K562 (cell line): ENCODE results near the gene SLC22A16. TPM values are rescaled to one million over a fixed set of nuclear protein-coding genes. Genes with fewer than 3 reads are reported as not detected.

Experiments
- ATAC-seq: fragments of 200-7000 bp; cut with Tn5 transposase; 3 replicates; pipeline ENCODE4 v1.9.1; 2020; ENCODE audit warnings: moderate library complexity
- BruUV-seq: library from RNA; stranded (reverse); fragments of 400-500 nt; replicated peaks from 2 replicates; lab custom pipeline; 2021; lab: Mats Ljungman, UMichigan
- CTCF ChIA-PET: fragments of 300-600 bp; formaldehyde crosslinking; extraction: SDS; loops from one replicate; lab custom pipeline; 2021; ENCODE audit warnings: low intra/inter-chr PET ratio; lab: Yijun Ruan, JAX
- POLR2A ChIA-PET: fragments of 300-600, 350-650 bp; sonication (Branson Sonifier 250); formaldehyde crosslinking; extraction: SDS; loops from one replicate; lab custom pipeline; 2021; ENCODE audit warnings: antibody characterized with exemption, inconsistent platforms; lab: Yijun Ruan, JAX
- DNase-seq, 4 experiments: peaks; one replicate each; pipeline versions ENCODE4 v3.0.0 to v3.0.0-alpha.2; 2011 to 2018; ENCODE audit warnings: low spot score in 3 of 4, mixed read lengths in 3 of 4; ENCODE audit errors: extremely low read depth in 1 of 4
- FAIRE-seq: peaks from 2 replicates; lab custom pipeline; 2011; peaks lifted over from hg19 to GRCh38; lab: Jason Lieb, UNC
- H2AFZ ChIP-seq: 2 replicates; pipeline ENCODE4 v1.6.0; 2011; ENCODE audit warnings: low read depth, low read length, control low read depth, inconsistent platforms
- H3K27ac ChIP-seq: fragments of 200-600 bp; 3 replicates; pipeline ENCODE4 v1.8.0; 2011; ENCODE audit warnings: low read depth, mild to moderate bottlenecking, control low read depth, inconsistent platforms, low read length, moderate library complexity, mixed read lengths; ENCODE audit errors: extremely low read depth
- H3K27me3 ChIP-seq, 2 experiments: fragments of 300-600 bp in 1 of 2; 2 replicates in 1 of 2; 3 replicates in 1 of 2; pipeline versions ENCODE4 v1.6.0 to v1.8.0; 2011; ENCODE audit warnings: inconsistent platforms in 2 of 2, low read length in 2 of 2, mild to moderate bottlenecking in 1 of 2, mixed read lengths in 1 of 2, moderate library complexity in 1 of 2; ENCODE audit not compliant: control insufficient read depth in 2 of 2, insufficient read depth in 2 of 2
- H3K36me3 ChIP-seq: fragments of 300-600 bp; 3 replicates; pipeline ENCODE4 v1.8.0; 2011; ENCODE audit warnings: mild to moderate bottlenecking, low read length, inconsistent platforms; ENCODE audit not compliant: control insufficient read depth, insufficient read depth
- H3K4me1 ChIP-seq, 2 experiments: fragments of 200-600 bp in 1 of 2; replicated peaks in 1 of 2; 2 replicates in 1 of 2; 3 replicates in 1 of 2; pipeline versions ENCODE4 v1.5.1 to v1.8.0; 2011; ENCODE audit warnings: inconsistent platforms in 2 of 2, low read length in 2 of 2, mild to moderate bottlenecking in 1 of 2, mixed read lengths in 1 of 2, moderate library complexity in 1 of 2; ENCODE audit not compliant: control insufficient read depth in 2 of 2, insufficient read depth in 2 of 2
- H3K4me2 ChIP-seq: 2 replicates; pipeline ENCODE4 v1.6.1; 2011; ENCODE audit warnings: low read length, control low read depth, inconsistent platforms, mixed read lengths; ENCODE audit not compliant: insufficient read depth
- H3K4me3 ChIP-seq: fragments of 200-600 bp; sonication (generic), shearing (Covaris generic); 2 replicates; pipeline ENCODE4 v1.5.1; 2016; ENCODE audit warnings: control low read depth, inconsistent platforms
- H3K79me2 ChIP-seq: fragments of 200-600 bp; 3 replicates; pipeline ENCODE4 v1.8.0; 2011; ENCODE audit warnings: low read length, inconsistent platforms; ENCODE audit not compliant: control insufficient read depth, insufficient read depth
- H3K9ac ChIP-seq, 2 experiments: 2 replicates each; pipeline versions ENCODE4 v1.6.0 to v1.6.1; 2011; ENCODE audit warnings: low read depth in 2 of 2, low read length in 2 of 2, control low read depth in 1 of 2, inconsistent platforms in 1 of 2, mild to moderate bottlenecking in 1 of 2, mixed read lengths in 1 of 2; ENCODE audit not compliant: insufficient read depth in 1 of 2
- H3K9me1 ChIP-seq: one replicate; pipeline ENCODE4 v1.6.0; 2011; ENCODE audit warnings: inconsistent platforms, mild to moderate bottlenecking, low read length, moderate library complexity; ENCODE audit not compliant: control insufficient read depth, insufficient read depth
- H3K9me3 ChIP-seq: replicated peaks from 2 replicates; pipeline ENCODE4 v1.5.1; 2011; ENCODE audit warnings: low read depth, low read length, inconsistent platforms; ENCODE audit not compliant: control insufficient read depth, insufficient read depth
- H4K20me1 ChIP-seq: replicated peaks from 2 replicates; pipeline ENCODE4 v1.6.1; 2011; ENCODE audit warnings: low read length, inconsistent platforms, mixed read lengths; ENCODE audit not compliant: control insufficient read depth, insufficient read depth
- ELK3 ChIP-seq: fragments of 450-650 bp; formaldehyde crosslinking; IDR thresholded peaks from 2 replicates; pipeline ENCODE4 v1.4.0; 2020; ENCODE audit warnings: mild to moderate bottlenecking
- IFI16 ChIP-seq: fragments of 250-450 bp; sonication (Bioruptor Pico); IDR thresholded peaks from 2 replicates; pipeline ENCODE4 v2.1.2; 2022; ENCODE audit warnings: mild to moderate bottlenecking, inconsistent platforms
- NCOA2 ChIP-seq, 2 experiments: fragments of 450-650 bp; IDR thresholded peaks; 2 replicates each; pipeline ENCODE4 v1.6.1; 2018; ENCODE audit warnings: mild to moderate bottlenecking in 2 of 2, moderate library complexity in 1 of 2; ENCODE audit not compliant: partially characterized antibody in 2 of 2
- NELFE ChIP-seq: IDR thresholded peaks from 2 replicates; pipeline ENCODE4 v1.6.1; 2011; ENCODE audit warnings: mild to moderate bottlenecking; ENCODE audit not compliant: insufficient read depth, insufficient read length
- TBL1XR1 ChIP-seq, 2 experiments: IDR thresholded peaks; 2 replicates each; pipeline ENCODE4 v1.6.1; 2012; ENCODE audit warnings: improper control_type of control experiment in 2 of 2, low read length in 2 of 2, mild to moderate bottlenecking in 1 of 2
- ZBTB8A ChIP-seq: fragments of 450-650 bp; IDR thresholded peaks from 2 replicates; pipeline ENCODE4 v1.6.1; 2018; ENCODE audit warnings: mild to moderate bottlenecking, moderate library complexity; ENCODE audit not compliant: partially characterized antibody
- ZFP1 ChIP-seq: fragments of 450-650 bp; formaldehyde crosslinking; IDR thresholded peaks from 2 replicates; pipeline ENCODE4 v1.4.0; 2020; ENCODE audit warnings: mild to moderate bottlenecking, mixed read lengths
- WGBS: fragments of 100-300 bp; shearing (Covaris generic); methylation state at CpG from one replicate; pipeline ENCODE4 v1.1.6; 2016; ENCODE audit warnings: low coverage, mixed read lengths; ENCODE audit not compliant: insufficient coverage; ENCODE audit errors: missing lambda C conversion rate; 5-methylcytosine and 5-hydroxymethylcytosine counted together
- in situ Hi-C: fragments of 300-500 bp; cut with MboI; formaldehyde crosslinking; loops from 4 replicates; pipeline ENCODE4 v1.15.0; 2018; ENCODE audit warnings: inconsistent platforms, mixed read lengths
- intact Hi-C: fragments of 100-400 bp; cut with micrococcal nuclease; formaldehyde crosslinking; loops from 2 replicates; pipeline ENCODE4 v1.14.2; 2022
- polyA plus RNA-seq, 8 experiments: library from polyadenylated mRNA; depleted of rRNA in 4 of 8; stranded (reverse) in 5 of 8; unstranded in 3 of 8; fragments of >200 nt; fragmentation: Nextera tagmentation in 2 of 8; fragmentation: Illumina TruSeq in 1 of 8; extraction: Ambion mirVana in 2 of 8; extraction: Trizol in 1 of 8; gene quantifications; 2 replicates each; pipeline versions ENCODE4 v1.2.1 to v1.2.3, GENCODE V29; 2011 to 2014; ENCODE audit warnings: inconsistent platforms in 1 of 8, missing spikeins in 1 of 8
- total RNA-seq, 7 experiments: library from RNA; depleted of rRNA in 6 of 7; stranded (reverse); fragments of >200 nt in 6 of 7; fragmentation: Illumina TruSeq in 2 of 7; extraction: Trizol in 2 of 7; gene quantifications; 2 replicates each; pipeline versions ENCODE4 v1.2.1 to v1.2.3, GENCODE V29; 2011 to 2021; ENCODE audit warnings: low replicate concordance in 1 of 7

Gene SLC22A16
- total and polyA plus RNA-seq, 9 of the 15 experiments (the other 6 are each of a cell fraction or from before 2014, with no cell fraction given), result not detected

- FAIRE-seq, result no peak
- no peak overlapping the region for H2AFZ ChIP-seq
- intact Hi-C loops, result no loop called here
- 0% methylated on average over 4 of the region's 4 CpGs for WGBS
- no peaks in the 10 kb centered on the region for H3K9me3 ChIP-seq
- no peak overlapping the region for H3K4me3 ChIP-seq
- no peaks in the 10 kb centered on the region for H4K20me1 ChIP-seq
- no peak overlapping the region for H3K4me2 ChIP-seq
- H3K4me1 ChIP-seq, result no peaks in the 10 kb centered on the region
- no peak for ATAC-seq
- no peak overlapping the region for H3K27ac ChIP-seq
- H3K79me2 ChIP-seq, result no peaks in the 10 kb centered on the region
- H3K9ac ChIP-seq, result no peak overlapping the region
- no TSS peak for BruUV-seq
- no peaks in the 10 kb centered on the region for H3K36me3 ChIP-seq
- TF ChIP-seq ZBTB8A (no peak), IFI16 (CRISPR knock-in tag) (no peak), NELFE (no peak), ELK3 (no peak), NCOA2 (IDR thresholded peaks at IDR 0.05; ENCODE audit: partially characterized antibody in 2 of 2) (no peak), ZFP1 (no peak), TBL1XR1 (IDR thresholded peaks at IDR 0.05; ENCODE audit: low read length in 2 of 2) (no peak)
- ChIA-PET CTCF (no interaction called here), POLR2A (interaction anchor here (0.5 to 0.6 kb wide), 2 partner anchors 288 to 507 kb away, joined by 3 read pairs; partner anchors contain the start of gene RPF2)
- peaks cover 11 to 38% of the 10 kb centered on the region in 2 experiments; a peak in 3 of 5 replicates for H3K27me3 ChIP-seq
- H3K9me1 ChIP-seq, result no peaks in the 10 kb centered on the region
- no peak for DNase-seq
- in situ Hi-C loops, result no loop called here
Observed at GRCh38 chr6:110474500-110474899, 1.9 kb downstream of the SLC22A16 start.
